ENCODE results near the gene EPAS1. TPM values are rescaled to one million over a fixed set of nuclear protein-coding genes. Genes with fewer than 3 reads are reported as not detected.

The EPAS1 gene
- total and polyA plus RNA-seq, 2 of the 13 experiments (the other 11 are each of a cell fraction or from before 2014, with no cell fraction given) = 47.1 to 182 TPM

- TF ChIP-seq KIAA2018 (CRISPR knock-in tag; IDR thresholded peaks at IDR 0.05; ENCODE audit: borderline replicate concordance) (no peak), ZNF784 (CRISPR knock-in tag; IDR thresholded peaks at IDR 0.05; ENCODE audit: borderline replicate concordance) (no peak), ZBTB2 (CRISPR knock-in tag; IDR thresholded peaks at IDR 0.05; ENCODE audit: low read depth) (peak; percentile 79; the same call in 1 of the 2 replicates), CHCHD3 (CRISPR knock-in tag; IDR thresholded peaks at IDR 0.05) (peak; percentile 60; the same call in 1 of the 2 replicates), ZNF230 (CRISPR knock-in tag; IDR thresholded peaks at IDR 0.05) (0 out of 2 replicates have a peak, but pooled peaks have one; percentile 50), ONECUT2 (CRISPR knock-in tag; IDR thresholded peaks at IDR 0.05) (no peak), RCOR2 (CRISPR knock-in tag; IDR thresholded peaks at IDR 0.05) (0 out of 2 replicates have a peak, but pooled peaks have one; percentile 16), EEA1 (CRISPR knock-in tag; IDR thresholded peaks at IDR 0.05; ENCODE audit: borderline replicate concordance) (no peak), PRDM15 (CRISPR knock-in tag; IDR thresholded peaks at IDR 0.05) (no peak), BORCS8-MEF2B (CRISPR knock-in tag; IDR thresholded peaks at IDR 0.05) (no peak; the same call in none of the 2 replicates), NFYC (CRISPR knock-in tag; IDR thresholded peaks at IDR 0.05) (peak; percentile 48), NR2C2 (CRISPR knock-in tag; IDR thresholded peaks at IDR 0.05; ENCODE audit: borderline replicate concordance) (peak; percentile 75; the same call in 1 of the 2 replicates), SP5 (CRISPR knock-in tag; IDR thresholded peaks at IDR 0.05; ENCODE audit: borderline replicate concordance, low read depth) (peak; percentile 92), ZNF547 (CRISPR knock-in tag; IDR thresholded peaks at IDR 0.05) (peak; percentile 78; the same call in 1 of the 2 replicates), TEAD3 (CRISPR knock-in tag; optimal IDR thresholded peaks at IDR 0.05; ENCODE audit: borderline replicate concordance) (peak; percentile 18)
These were observed at the start of gene EPAS1 (continued) for GRCh38 chr2:46296840-46297545.
